AG09319 (cell line): Measurements from ENCODE around the gene CMTM8.

Source experiments
- DNase-seq: peaks from one replicate; pipeline ENCODE4 v3.0.0-alpha.2; 2010; ENCODE audit warnings: low read depth; ENCODE audit errors: extremely low read depth
- TF ChIP-seq, protein P1 (sequence below): IDR thresholded peaks from 2 replicates; pipeline ENCODE4 v1.5.1; 2011; ENCODE audit warnings: low read depth, mild to moderate bottlenecking, inconsistent platforms, low read length, moderate library complexity

The CMTM8 gene

DNA sequence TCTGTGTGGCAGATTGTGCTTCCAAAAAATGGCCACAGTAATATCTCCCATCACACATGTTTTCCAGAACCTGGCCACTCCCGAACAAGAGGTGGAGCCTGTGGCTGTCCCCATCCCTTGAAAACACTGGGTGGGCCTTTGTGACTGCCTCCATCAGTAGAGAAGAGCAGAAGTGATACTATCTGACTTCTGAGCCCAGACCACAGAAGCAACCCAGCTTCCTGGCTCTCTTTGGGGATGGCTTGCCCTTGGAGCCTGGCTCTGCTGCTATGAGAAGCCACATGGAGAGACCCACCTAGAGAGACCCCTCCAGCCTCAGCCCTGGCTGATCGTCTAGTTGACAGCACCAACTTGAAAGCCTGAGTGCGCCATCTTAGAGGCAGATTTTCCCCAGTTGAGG lies 39.8 kb upstream of the CMTM8 start:
- DNase-seq = no peak

DNA sequence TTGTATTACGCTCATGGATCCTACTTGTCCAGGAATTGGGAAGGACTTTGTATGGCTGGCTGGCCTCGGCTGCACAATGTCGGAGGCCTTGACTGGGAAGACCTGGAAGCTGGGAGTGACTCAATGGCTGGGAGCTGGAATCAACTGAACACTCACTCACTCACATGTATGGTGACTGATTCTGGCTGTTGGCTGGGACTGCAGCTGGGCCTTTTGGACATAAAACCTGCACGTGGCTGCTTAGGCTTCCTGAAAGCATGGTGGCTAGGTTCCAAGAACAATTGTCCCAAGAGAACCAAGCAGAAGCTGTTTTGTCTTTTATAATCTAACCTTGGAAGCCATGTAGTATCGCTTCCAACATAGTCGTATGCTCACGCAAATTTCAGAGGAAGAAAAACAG lies 38.0 kb upstream of the CMTM8 start:
- no peak for DNase-seq
- TF ChIP-seq, protein P1, sequence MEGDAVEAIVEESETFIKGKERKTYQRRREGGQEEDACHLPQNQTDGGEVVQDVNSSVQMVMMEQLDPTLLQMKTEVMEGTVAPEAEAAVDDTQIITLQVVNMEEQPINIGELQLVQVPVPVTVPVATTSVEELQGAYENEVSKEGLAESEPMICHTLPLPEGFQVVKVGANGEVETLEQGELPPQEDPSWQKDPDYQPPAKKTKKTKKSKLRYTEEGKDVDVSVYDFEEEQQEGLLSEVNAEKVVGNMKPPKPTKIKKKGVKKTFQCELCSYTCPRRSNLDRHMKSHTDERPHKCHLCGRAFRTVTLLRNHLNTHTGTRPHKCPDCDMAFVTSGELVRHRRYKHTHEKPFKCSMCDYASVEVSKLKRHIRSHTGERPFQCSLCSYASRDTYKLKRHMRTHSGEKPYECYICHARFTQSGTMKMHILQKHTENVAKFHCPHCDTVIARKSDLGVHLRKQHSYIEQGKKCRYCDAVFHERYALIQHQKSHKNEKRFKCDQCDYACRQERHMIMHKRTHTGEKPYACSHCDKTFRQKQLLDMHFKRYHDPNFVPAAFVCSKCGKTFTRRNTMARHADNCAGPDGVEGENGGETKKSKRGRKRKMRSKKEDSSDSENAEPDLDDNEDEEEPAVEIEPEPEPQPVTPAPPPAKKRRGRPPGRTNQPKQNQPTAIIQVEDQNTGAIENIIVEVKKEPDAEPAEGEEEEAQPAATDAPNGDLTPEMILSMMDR = no peak

More for the DNA sequence above, 39.8 kb upstream of the CMTM8 start:
- TF ChIP-seq, protein P1 = no peak

DNA sequence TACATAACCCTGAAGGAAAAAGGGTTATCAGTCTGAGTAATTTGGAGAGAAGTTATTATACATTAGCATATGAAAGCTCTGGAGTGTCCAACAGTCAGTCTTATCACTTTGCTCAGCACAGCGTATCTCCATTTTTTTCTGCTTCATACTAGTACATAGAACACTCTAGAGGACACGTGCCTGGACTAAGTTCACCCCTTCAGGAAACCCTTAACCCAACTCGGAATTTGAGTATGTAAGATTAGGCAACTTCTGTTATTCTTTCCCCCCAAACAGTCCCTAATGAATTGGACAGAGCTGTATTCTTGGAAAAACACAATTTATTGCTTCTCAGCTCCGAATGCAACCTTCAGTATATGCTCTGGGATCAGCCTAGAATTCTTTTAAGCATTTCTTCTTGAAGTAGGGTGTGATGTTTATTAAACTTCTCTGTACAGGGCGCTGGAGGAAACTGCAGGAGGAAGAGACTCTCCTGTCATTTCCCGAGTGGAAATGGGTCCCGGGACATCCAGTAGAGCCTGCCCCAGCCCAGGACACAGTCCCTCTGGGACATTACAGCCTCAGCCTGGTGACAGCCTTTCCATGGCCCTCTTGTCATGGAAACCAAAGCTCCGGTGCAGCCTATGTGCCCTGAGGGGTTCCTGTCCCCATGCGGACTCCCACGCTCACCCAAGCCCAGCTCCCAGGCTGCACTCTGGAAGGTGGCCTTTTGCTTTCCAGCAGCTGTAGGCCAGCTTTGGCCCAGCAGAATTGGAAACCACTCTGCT lies 37.3 kb upstream of the CMTM8 start:
- TF ChIP-seq, protein P1 = no peak
- DNase-seq = no peak

DNA sequence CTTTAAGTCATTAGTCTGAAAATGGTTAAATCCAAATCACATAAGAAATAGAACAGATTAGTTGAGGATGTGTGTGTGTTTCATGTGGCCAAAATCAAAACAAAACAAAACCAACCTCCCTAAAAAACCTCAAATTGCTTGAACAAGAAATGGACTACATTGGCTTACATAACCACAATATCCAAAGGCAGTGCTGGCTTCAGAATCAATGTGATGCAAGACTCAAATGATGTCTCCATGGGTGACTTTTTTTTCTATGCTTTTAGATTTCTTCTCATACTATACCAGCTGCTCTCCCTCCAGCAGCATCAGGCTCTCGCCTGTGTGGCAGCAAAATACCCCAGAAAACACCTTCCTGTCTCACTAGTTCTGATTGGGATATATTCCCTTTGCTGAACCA lies 36.0 kb upstream of the CMTM8 start:
- TF ChIP-seq, protein P1 = no peak
- DNase-seq = no peak

DNA sequence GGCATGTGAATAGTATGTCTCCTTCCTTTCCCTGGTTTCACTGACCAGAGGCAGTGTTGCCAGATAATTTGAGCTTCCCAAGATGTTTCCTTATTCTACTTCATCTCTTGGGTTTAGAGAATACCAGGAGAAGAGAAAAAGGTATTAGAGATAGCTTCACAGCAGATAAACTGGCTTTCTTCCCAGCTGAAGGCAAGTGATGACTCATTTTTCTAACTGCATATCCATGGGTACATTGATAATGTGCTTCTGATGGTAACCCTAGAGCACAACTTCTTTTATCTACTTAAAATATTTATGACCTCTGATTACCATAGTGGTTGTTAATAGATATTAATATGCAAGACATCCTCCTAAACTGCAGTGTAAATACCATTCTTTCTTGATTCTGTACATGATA lies 34.6 kb upstream of the CMTM8 start:
- DNase-seq = no peak
- TF ChIP-seq, protein P1 = no peak

DNA sequence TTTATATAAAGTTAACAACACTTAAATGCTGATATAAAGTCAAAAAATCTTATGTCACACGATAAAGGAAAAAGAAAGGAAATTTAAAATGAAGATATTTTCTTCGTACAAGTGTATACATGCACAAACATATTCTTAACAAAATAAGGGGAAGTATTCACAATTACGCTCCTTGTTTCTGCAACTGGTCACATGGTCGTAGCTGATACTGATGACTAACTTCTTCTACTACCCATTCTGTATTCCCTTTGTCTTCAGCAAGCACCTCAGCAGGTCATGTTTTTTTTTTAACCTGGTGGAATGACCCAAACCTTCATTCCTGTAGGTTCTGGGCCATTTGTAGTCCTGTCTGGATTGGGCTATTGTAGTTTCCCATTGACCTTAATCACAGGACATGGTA lies 30.0 kb upstream of the CMTM8 start:
- DNase-seq = no peak
- TF ChIP-seq, protein P1 = no peak

DNA sequence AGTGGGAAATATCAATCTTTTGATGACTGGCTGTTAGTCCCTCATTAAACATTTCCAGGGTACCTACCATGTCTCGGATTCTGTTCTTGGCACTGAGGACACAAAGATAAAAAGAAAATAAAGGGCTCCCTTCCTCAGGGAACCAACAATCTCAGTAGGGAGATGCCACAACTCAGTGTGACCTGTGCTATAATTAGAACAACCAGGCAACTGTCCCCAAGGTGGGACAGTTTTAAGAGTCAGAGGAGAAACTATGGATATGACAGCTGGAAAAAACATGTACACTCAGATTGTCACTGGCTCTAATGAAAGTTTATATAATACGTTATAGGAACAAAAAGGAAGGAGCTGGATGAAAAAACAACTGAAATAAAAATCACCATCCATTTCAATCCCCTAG lies 23.3 kb upstream of the CMTM8 start:
- TF ChIP-seq, protein P1 = no peak
- DNase-seq = no peak
